Muscle of leg (tissue), 11 donors: Measurements from ENCODE around the gene EMD. TPM values are rescaled to one million over a fixed set of nuclear protein-coding genes. Genes with fewer than 3 reads are reported as not detected.
"Not testable (repeated sequence)": the region's sequence is repeated elsewhere in the genome, so short reads cannot be mapped to it uniquely, and the experiment has no call there.

Experiments
- DNase-seq: peaks from one replicate; pipeline ENCODE4 v3.0.0; 2013
- H3K27ac ChIP-seq: one replicate; pipeline ENCODE4 v1.5.1; 2013; ENCODE audit warnings: mild to moderate bottlenecking, low read length, control low read depth
- H3K27me3 ChIP-seq: one replicate; pipeline ENCODE4 v1.6.1; 2013; ENCODE audit warnings: low read length; ENCODE audit not compliant: control insufficient read depth, insufficient read depth
- H3K36me3 ChIP-seq: one replicate; pipeline ENCODE4 v1.6.1; 2013; ENCODE audit warnings: low read length; ENCODE audit not compliant: control insufficient read depth, insufficient read depth
- H3K4me1 ChIP-seq: one replicate; pipeline ENCODE4 v1.6.1; 2013; ENCODE audit warnings: low read length; ENCODE audit not compliant: control insufficient read depth, insufficient read depth
- H3K4me3 ChIP-seq: one replicate; pipeline ENCODE4 v1.5.1; 2013; ENCODE audit warnings: low read length, control low read depth
- H3K9me3 ChIP-seq: replicated peaks from 2 replicates; pipeline ENCODE4 v1.6.1; 2013; ENCODE audit warnings: low read depth, low read length; ENCODE audit not compliant: control insufficient read depth
- WGBS: methylation state at CpG from one replicate; pipeline ENCODE4 v1.1.5; 2013; ENCODE audit warnings: missing lambda C conversion rate; ENCODE audit not compliant: insufficient coverage; 5-methylcytosine and 5-hydroxymethylcytosine counted together
- polyA plus RNA-seq, 8 donors: library from polyadenylated mRNA; unstranded; fragments of 120-200 nt; gene quantifications; one replicate each; pipeline versions ENCODE4 v1.2.1 to v1.2.3, GENCODE V29; 2013; ENCODE audit warnings: inconsistent platforms in 1 of 8, low replicate concordance in 1 of 8; ENCODE audit not compliant: insufficient read length in 8 of 8, insufficient read depth in 1 of 8
- total RNA-seq: library from RNA; stranded (reverse); fragments of 120-200 nt; gene quantifications from one replicate; pipeline ENCODE4 v1.2.4, GENCODE V29; 2013

EMD gene
- total and polyA plus RNA-seq, 9 donors: 8.7 to 66.7 (median 54.8) TPM

DNA sequence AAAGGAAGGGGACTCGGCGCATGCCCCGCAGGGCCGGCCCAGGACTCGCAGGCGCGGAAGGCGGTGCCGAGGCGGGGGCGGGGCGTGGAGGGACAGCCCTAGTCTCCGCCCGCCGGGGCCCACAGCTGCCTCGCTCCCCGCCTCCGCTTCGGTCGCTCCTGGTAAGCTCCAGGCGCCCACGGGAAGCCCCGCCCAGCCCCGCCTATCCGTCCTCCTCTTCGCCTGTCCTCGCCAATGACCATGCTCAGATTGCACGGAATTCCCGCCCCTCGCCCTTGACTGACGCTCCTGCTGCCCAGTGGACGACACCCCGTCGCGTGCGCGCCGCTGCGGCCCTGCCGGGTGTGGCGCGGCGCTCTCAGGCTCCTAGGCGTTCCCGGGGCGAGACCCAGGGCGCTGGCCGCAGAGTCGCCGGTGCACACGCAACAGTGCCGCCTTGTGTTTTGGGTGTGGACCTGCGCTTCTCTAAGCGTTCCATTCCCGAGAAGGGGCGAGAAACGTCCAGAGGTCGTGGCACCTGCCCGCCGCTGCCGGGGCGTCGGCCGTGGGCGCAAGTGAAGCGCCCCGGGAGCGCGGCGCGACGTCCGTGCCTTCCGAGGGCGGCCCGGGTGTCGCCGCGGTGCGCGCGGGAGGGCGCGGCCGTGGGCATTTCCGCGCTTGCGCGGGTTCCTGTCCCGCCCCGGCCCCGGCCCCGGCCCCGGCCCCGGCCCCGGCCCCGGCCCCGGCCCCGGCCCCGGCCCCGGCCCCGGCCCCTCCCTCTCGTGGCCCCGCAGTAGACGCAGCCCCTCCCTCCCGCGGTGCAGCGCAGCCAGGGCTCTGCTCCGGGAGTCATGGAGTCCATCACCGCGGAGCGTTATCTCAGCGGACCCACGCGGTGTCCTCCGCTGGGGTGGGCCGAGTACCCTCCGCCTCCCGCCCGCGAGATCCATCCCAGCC, 11.0 kb downstream of the EMD start:
- not testable (repeated sequence) for H3K4me3 ChIP-seq
- H3K27ac ChIP-seq: peak overlapping the region; percentile 67

DNA sequence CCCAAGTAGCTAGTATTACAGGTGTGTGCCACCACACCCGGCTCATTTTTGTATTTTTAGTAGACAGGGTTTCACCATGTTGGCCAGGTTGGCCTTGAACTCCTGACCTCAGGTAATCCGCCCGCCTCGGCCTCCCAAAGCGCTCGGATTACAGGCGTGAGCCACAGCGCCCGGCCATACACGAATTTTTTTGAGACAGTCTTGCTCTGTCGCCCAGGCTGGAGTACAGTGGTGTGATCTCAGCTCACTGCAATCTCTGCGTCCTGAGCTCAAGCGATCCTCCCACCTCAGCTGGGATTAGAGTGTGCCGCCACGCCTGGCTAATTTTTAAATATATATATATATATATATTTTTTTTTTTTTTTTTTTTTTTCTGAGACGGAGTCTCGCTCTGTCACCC, 17.3 kb downstream of the EMD start:
- not testable (repeated sequence) for H3K4me3 ChIP-seq, H3K27ac ChIP-seq, H3K27me3 ChIP-seq, H3K9me3 ChIP-seq
- 90% methylated on average over 6 of the region's 17 CpGs for whole genome bisulfite sequencing
- H3K4me1 ChIP-seq: peaks cover 13% of the 10 kb centered on the region
- H3K36me3 ChIP-seq: peaks cover 25% of the 10 kb centered on the region
- peak; percentile 1 for DNase-seq

More for the DNA sequence above, 11.0 kb downstream of the EMD start:
- WGBS: no CpG with 5 or more reads among the region's 121 CpGs
- not testable (repeated sequence) for H3K36me3 ChIP-seq, H3K4me1 ChIP-seq, H3K27me3 ChIP-seq, H3K9me3 ChIP-seq, DNase-seq

DNA sequence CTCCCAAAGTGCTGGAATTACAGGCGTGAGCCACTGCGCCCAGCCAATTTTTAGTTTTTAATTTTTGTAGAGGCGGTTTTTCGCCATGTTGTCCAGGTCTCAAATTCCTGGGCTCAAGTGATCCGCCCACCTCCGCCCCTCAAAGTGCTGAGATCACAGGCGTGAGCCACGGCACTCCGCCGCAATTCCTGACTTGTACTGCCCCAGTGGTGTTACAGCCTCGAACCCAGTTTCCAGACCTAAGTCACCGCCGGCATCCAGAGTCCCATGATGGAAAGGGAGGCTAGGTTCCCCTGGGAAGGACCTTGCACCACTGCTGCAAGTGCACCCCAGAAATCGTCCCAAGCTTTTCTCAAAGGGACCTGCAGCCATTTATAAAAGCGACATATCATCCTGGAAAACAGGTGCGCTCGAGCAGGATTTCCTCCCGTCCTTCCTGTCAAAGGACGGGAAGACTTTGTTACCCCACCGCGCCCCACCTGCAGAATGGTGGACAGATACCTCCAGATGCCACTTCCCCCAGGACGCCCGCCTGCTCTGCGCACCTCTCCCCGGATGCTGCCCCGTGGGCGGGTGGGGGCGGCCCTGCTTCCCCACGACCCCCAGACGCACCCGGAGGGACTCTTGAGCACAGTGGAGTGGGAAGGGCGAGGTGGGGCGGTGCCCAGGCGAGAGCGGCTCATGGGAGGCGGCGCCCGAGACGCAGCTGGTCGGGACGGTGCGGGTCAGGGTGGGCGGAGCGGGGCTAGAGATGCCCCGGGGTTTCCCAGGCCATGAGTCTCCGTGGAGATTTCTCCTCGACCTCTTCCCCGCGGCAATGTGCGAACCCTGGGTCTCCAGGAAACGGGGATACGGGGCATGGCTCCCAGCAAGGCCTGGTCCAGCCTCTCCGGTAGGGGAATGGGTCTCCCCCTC, 18.1 kb downstream of the EMD start:
- no peaks in the 10 kb centered on the region for H3K27me3 ChIP-seq
- peaks cover 13% of the 10 kb centered on the region for H3K4me1 ChIP-seq
- H3K27ac ChIP-seq: peak overlapping the region; percentile 100
- peak; percentile 84 for DNase-seq
- no peaks in the 10 kb centered on the region for H3K9me3 ChIP-seq
- 35% methylated on average over 50 of the region's 53 CpGs for WGBS
- peaks cover 26% of the 10 kb centered on the region for H3K36me3 ChIP-seq
- peak overlapping the region; percentile 56 for H3K4me3 ChIP-seq

DNA sequence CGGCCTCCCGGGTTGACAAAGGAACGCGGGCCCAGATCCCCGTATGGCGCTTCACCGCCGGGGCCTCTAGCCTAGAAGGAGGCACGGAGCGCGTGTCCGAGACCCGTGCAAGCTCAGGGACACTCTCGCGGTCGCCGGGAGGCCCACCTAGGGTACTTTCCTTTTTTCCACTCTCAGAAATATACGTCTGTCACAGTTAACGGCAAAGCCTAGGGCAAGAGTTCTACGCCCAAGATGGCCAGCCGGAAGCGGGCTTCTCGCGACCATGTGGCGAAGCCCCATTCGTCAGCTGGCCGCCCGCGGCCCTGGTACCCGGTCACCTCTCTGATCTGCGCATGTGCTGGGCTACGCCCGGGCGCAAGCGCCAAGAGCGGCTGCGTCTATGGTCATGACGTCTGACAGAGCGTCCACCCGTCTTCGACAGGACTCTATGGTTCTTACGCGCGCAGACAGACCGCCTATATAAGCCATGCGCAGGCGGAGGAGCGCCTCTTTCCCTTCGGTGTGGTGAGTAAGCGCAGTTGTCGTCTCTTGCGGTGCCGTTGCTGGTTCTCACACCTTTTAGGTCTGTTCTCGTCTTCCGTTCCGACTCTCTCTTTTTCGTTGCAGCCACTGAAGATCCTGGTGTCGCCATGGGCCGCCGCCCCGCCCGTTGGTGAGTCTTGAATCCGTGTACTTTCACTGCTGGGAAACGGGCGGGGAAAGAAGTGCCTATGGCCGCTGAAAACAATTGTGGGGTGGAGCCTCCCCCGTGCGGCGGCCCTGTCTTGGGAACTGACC, 19.0 kb downstream of the EMD start, which contains the start of gene RPL10:
TSS of gene RPL10 (plus strand) at position 490 of the 780 bp plus-strand sequence. CDS start at position 633, 143 bp downstream.
- H3K9me3 ChIP-seq: no peaks in the 10 kb centered on the region
- H3K27ac ChIP-seq: peak within 1 kb of the TSS; percentile 100
- 35% methylated on average over 63 of the region's 69 CpGs for WGBS
- H3K4me1 ChIP-seq: peaks cover 13% of the 10 kb centered on the region
- peak within 1 kb of the TSS; percentile 89 for H3K4me3 ChIP-seq
- H3K27me3 ChIP-seq: no peaks in the 10 kb centered on the region
- DNase-seq: peak; percentile 98
- peaks cover 26% of the 10 kb centered on the region for H3K36me3 ChIP-seq

DNA sequence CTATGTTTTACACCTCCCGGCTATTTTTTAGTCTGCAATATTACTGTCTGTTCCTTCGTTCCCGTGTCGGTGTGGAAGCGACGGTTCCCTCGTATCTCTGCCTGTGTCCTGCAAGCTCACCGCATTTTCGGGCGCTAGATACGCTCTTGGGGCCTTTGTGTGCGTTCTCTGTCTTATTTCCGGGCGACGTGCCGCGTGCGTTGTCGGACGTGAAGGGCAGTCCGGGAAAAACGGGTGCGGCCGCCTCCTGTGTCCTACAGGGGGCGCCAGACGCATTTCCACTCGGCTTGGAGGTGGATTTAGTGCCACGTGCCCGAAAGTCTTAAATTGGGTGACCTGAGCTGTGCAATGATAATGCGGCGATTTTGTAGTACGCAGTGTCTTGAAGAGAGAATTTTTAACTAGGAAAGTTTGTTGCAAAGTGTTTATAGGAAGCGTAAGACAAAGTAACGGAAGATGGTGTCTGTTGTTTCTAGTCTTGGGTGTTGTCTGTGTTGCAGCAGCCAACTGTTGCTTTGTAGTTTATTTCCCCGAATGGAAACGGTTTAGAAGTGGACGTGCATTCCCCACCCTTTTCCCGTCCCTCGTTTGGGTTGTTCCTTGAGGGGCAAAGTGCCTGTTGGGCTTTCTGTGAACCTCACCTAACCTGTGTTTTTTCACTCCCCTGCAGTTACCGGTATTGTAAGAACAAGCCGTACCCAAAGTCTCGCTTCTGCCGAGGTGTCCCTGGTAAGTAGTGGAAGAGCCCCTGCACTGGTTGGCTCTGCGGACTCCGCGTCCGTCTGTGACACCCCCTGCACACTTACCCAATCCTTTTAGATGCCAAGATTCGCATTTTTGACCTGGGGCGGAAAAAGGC, 19.8 kb downstream of the EMD start:
- H3K27ac ChIP-seq: peak overlapping the region; percentile 100
- 44% methylated on average over 39 of the region's 49 CpGs for WGBS
- peaks cover 13% of the 10 kb centered on the region for H3K4me1 ChIP-seq
- DNase-seq: peak; percentile 92
- H3K9me3 ChIP-seq: no peaks in the 10 kb centered on the region
- peak overlapping the region; percentile 89 for H3K4me3 ChIP-seq
- peaks cover 26% of the 10 kb centered on the region for H3K36me3 ChIP-seq
- H3K27me3 ChIP-seq: no peaks in the 10 kb centered on the region

DNA sequence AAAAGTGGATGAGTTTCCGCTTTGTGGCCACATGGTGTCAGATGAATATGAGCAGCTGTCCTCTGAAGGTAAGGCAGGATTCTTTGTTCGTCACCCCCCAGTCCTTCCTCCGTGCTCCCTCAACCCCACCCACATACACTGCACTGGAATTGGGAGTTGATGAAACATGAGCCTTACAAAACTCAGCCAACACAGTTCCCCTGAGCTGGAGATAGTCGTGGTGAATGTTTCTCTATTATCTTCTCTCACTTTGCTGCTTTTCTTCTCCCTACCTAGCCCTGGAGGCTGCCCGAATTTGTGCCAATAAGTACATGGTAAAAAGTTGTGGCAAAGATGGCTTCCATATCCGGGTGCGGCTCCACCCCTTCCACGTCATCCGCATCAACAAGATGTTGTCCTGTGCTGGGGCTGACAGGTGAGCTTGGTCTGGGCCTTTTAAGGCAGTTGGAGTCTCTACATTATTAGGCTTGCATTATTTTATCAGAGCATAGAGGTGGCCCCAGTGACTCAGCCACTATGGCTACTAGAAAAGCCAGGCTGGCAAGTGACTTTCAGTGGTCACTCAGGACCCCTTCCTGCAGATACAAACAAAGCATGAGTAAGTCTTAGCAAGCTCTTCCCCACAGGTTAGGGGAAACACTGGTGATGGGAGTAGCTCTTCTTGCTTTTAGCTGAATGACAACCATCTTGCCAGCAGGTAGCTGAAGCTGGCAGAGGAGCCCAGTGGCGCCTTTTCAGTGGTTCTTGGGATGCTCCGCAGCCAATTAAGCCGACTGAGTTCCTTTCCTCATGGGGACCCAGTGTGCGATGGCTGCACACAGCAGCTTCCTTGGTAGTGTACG, 20.7 kb downstream of the EMD start:
- DNase-seq: peak; percentile 18
- WGBS: 86% methylated on average over 2 of the region's 14 CpGs
- H3K27ac ChIP-seq: peak overlapping the region; percentile 100
- H3K36me3 ChIP-seq: peaks cover 26% of the 10 kb centered on the region
- H3K9me3 ChIP-seq: no peaks in the 10 kb centered on the region
- H3K4me3 ChIP-seq: peak overlapping the region; percentile 89
- H3K4me1 ChIP-seq: peaks cover 13% of the 10 kb centered on the region
- no peaks in the 10 kb centered on the region for H3K27me3 ChIP-seq

DNA sequence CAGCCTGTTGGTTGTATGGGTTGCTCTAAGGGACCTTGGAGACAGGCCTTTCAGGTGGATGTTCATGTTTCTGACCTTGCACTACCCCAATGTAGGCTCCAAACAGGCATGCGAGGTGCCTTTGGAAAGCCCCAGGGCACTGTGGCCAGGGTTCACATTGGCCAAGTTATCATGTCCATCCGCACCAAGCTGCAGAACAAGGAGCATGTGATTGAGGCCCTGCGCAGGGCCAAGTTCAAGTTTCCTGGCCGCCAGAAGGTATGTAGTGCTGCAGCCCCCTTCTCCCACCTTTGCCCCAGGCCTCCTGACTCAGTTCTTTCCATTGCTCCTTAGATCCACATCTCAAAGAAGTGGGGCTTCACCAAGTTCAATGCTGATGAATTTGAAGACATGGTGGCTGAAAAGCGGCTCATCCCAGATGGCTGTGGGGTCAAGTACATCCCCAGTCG, 21.3 kb downstream of the EMD start:
- Histone ChIP-seq H3K4me1 (peaks cover 13% of the 10 kb centered on the region), H3K36me3 (peaks cover 26% of the 10 kb centered on the region)
- not testable (repeated sequence) for H3K27me3 ChIP-seq, H3K4me3 ChIP-seq, H3K9me3 ChIP-seq, H3K27ac ChIP-seq, DNase-seq
- no CpG with 5 or more reads among the region's 6 CpGs for WGBS

DNA sequence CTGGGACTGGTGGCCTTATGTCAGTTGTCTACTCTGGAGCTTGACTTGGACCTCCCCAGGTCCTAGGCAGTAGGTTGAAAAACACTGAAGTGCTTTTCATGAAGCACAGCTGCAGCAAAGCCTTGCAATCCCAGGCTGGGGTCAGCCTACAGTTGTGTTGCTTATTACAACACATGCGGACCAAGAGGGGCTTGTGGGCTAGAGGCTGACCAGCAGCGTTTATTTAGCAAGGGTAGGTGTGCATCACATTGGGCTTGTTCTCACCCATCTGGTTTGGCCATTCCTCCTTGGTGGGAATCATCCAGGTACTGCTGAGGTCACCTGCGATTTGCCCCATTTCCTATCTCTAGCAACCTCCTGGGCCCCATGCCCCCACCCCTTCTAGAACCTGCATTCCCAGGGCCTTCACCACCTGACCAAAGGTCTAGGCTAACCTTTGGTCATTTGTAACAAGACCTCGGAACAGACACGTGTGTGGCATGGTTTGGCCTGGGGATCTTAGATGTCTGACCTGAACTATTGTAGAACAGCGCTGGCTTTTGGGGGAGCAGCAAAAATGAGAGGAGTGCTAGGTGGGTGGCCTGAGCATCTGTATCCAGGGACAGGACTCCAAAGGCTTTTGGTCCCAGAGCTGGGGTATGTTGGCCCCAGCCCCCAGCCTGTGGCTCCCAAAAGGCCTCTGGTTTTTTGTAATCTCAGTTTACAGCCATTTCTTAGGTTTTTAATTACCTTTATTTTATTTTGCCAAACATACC, 22.1 kb downstream of the EMD start:
- DNase-seq: no peak
- H3K36me3 ChIP-seq: peaks cover 26% of the 10 kb centered on the region
- no peaks in the 10 kb centered on the region for H3K27me3 ChIP-seq
- 48% methylated on average over 6 of the region's 6 CpGs for WGBS
- H3K27ac ChIP-seq: peak overlapping the region; percentile 7
- H3K4me1 ChIP-seq: peaks cover 13% of the 10 kb centered on the region
- peaks cover 2% of the 10 kb centered on the region for H3K9me3 ChIP-seq
- no peak overlapping the region for H3K4me3 ChIP-seq
